SK-N-SH (cell line): ENCODE measurements around the gene RBP2. TPM values are rescaled to one million over a fixed set of nuclear protein-coding genes. Genes with fewer than 3 reads are reported as not detected.

ENCODE experiments used
- CTCF ChIA-PET: fragments of 300-600, 350-600 bp; formaldehyde crosslinking; extraction: SDS; loops from one replicate; lab custom pipeline; 2021; lab: Yijun Ruan, JAX
- POLR2A ChIA-PET: fragments of 350-600 bp; sonication (Branson Sonifier 250); formaldehyde crosslinking; extraction: SDS; loops from one replicate; lab custom pipeline; 2020; ENCODE audit warnings: antibody characterized with exemption, inconsistent platforms; lab: Yijun Ruan, JAX
- DNase-seq: peaks from one replicate; pipeline ENCODE4 v3.0.0; 2012
- H2AFZ ChIP-seq: fragments of 200-600 bp; sonication (generic); 2 replicates; pipeline ENCODE4 v1.8.1; 2016; ENCODE audit warnings: antibody characterized with exemption, mild to moderate bottlenecking, low read depth
- H3F3A ChIP-seq: fragments of 200-600 bp; sonication (generic); replicated peaks from 2 replicates; pipeline ENCODE3; 2016; ENCODE audit warnings: antibody characterized with exemption, mild to moderate bottlenecking; ENCODE audit not compliant: insufficient read depth
- H3K27ac ChIP-seq, 2 experiments: fragments of 200-500 bp in 1 of 2; fragments of 200-600 bp in 1 of 2; sonication (Bioruptor generic) in 1 of 2; sonication (generic), shearing (Covaris generic) in 1 of 2; 2 replicates each; pipeline versions ENCODE4 v1.5.1 to v1.6.1; 2014 to 2016; ENCODE audit warnings: low read depth in 2 of 2, inconsistent platforms in 1 of 2, low read length in 1 of 2, mild to moderate bottlenecking in 1 of 2, mixed read lengths in 1 of 2
- H3K27me3 ChIP-seq: fragments of 200-600 bp; sonication (generic), shearing (Covaris generic); 2 replicates; pipeline ENCODE4 v1.6.1; 2016; ENCODE audit warnings: mixed run types; ENCODE audit not compliant: insufficient read depth
- H3K36me3 ChIP-seq, 2 experiments: fragments of 200-500 bp in 1 of 2; fragments of 200-600 bp in 1 of 2; sonication (Bioruptor generic) in 1 of 2; sonication (generic) in 1 of 2; replicated peaks in 1 of 2; 2 replicates each; pipeline versions ENCODE3 to v1.5.1; 2014 to 2016; ENCODE audit warnings: low read length in 1 of 2, mild to moderate bottlenecking in 1 of 2; ENCODE audit not compliant: insufficient read depth in 2 of 2, control insufficient read depth in 1 of 2
- H3K4me1 ChIP-seq, 2 experiments: fragments of 200-500 bp in 1 of 2; fragments of 200-600 bp in 1 of 2; sonication (Bioruptor generic) in 1 of 2; sonication (generic), shearing (Covaris generic) in 1 of 2; 2 replicates each; pipeline versions ENCODE4 v1.5.1 to v1.6.1; 2014 to 2016; ENCODE audit warnings: low read depth in 1 of 2, low read length in 1 of 2, mixed run types in 1 of 2; ENCODE audit not compliant: insufficient read depth in 2 of 2, control insufficient read depth in 1 of 2
- H3K4me2 ChIP-seq: fragments of 200-600 bp; sonication (generic), shearing (Covaris generic); 2 replicates; pipeline ENCODE4 v1.6.1; 2017; ENCODE audit warnings: mixed run types
- H3K4me3 ChIP-seq, 2 experiments: fragments of 200-500 bp in 1 of 2; fragments of 200-600 bp in 1 of 2; sonication (Bioruptor generic) in 1 of 2; sonication (generic), shearing (Covaris generic) in 1 of 2; 2 replicates each; pipeline versions ENCODE4 v1.5.1 to v1.8.1; 2014 to 2016; ENCODE audit warnings: low read depth in 2 of 2, inconsistent platforms in 1 of 2, low read length in 1 of 2, mild to moderate bottlenecking in 1 of 2, mixed read lengths in 1 of 2, moderate library complexity in 1 of 2
- H3K79me2 ChIP-seq: fragments of 200-600 bp; sonication (generic); 2 replicates; pipeline ENCODE4 v1.8.1; 2017; ENCODE audit warnings: mild to moderate bottlenecking; ENCODE audit not compliant: insufficient read depth
- H3K9ac ChIP-seq: fragments of 200-600 bp; sonication (generic); 2 replicates; pipeline ENCODE4 v1.6.1; 2017; ENCODE audit warnings: mixed run types
- H3K9me2 ChIP-seq: fragments of 200-600 bp; sonication (generic); 2 replicates; pipeline ENCODE4 v1.6.1; 2017; ENCODE audit warnings: mixed run types
- H3K9me3 ChIP-seq: fragments of 200-600 bp; sonication (generic); 2 replicates; pipeline ENCODE4 v1.6.1; 2017; ENCODE audit warnings: mixed run types, mild to moderate bottlenecking, moderate library complexity
- H4K20me1 ChIP-seq: fragments of 200-600 bp; sonication (generic); 2 replicates; pipeline ENCODE4 v1.6.1; 2017; ENCODE audit warnings: mild to moderate bottlenecking, mixed run types; ENCODE audit not compliant: insufficient read depth
- ELF1 ChIP-seq: IDR thresholded peaks from 2 replicates; pipeline ENCODE4 v1.4.0; 2012
- EP300 ChIP-seq, 2 experiments: IDR thresholded peaks; 2 replicates each; pipeline versions ENCODE4 v1.4.0 to v1.6.1; 2012; ENCODE audit warnings: borderline replicate concordance in 1 of 2, low read depth in 1 of 2, low read length in 1 of 2
- FOSL2 ChIP-seq: IDR thresholded peaks from 2 replicates; pipeline ENCODE4 v1.4.0; 2012; ENCODE audit warnings: low read depth, mild to moderate bottlenecking, moderate library complexity, borderline replicate concordance
- FOXJ3 ChIP-seq: sonication (generic); formaldehyde crosslinking; IDR thresholded peaks from 2 replicates; pipeline ENCODE4 v1.5.1; 2020; ENCODE audit warnings: mild to moderate bottlenecking, missing genetic modification reagents
- GATA2 ChIP-seq: sonication (generic); formaldehyde crosslinking; IDR thresholded peaks from 2 replicates; pipeline ENCODE4 v1.5.0; 2020; ENCODE audit warnings: mild to moderate bottlenecking, missing genetic modification reagents
- MAX ChIP-seq: IDR thresholded peaks from 2 replicates; pipeline ENCODE4 v1.4.0; 2012; ENCODE audit warnings: low read depth
- MXI1 ChIP-seq: IDR thresholded peaks from 2 replicates; pipeline ENCODE4 v1.6.1; 2012; ENCODE audit warnings: mild to moderate bottlenecking, low read depth, low read length, improper control_type of control experiment
- RAD21 ChIP-seq: IDR thresholded peaks from 2 replicates; pipeline ENCODE4 v1.6.1; 2012; ENCODE audit warnings: mild to moderate bottlenecking, low read length
- SIN3A ChIP-seq: IDR thresholded peaks from 2 replicates; pipeline ENCODE4 v1.6.1; 2012; ENCODE audit warnings: low read depth, mild to moderate bottlenecking, low read length, moderate library complexity, borderline replicate concordance
- YY1 ChIP-seq: IDR thresholded peaks from 2 replicates; pipeline ENCODE4 v1.4.0; 2012; ENCODE audit warnings: low read depth, mild to moderate bottlenecking
- ZBTB33 ChIP-seq: IDR thresholded peaks from 2 replicates; pipeline ENCODE4 v1.4.0; 2012; ENCODE audit warnings: low read depth, borderline replicate concordance
- WGBS: methylation state at CpG from one replicate; pipeline ENCODE4 v1.1.6; 2017; ENCODE audit warnings: low lambda C conversion rate; 5-methylcytosine and 5-hydroxymethylcytosine counted together
- polyA plus RNA-seq, 3 experiments: library from polyadenylated mRNA; depleted of rRNA; stranded (reverse); fragments of >200 nt; gene quantifications; 2 replicates each; pipeline ENCODE4 v1.2.3, GENCODE V29; 2012
- TF ChIP-seq, protein P1 (sequence below): fragments of 150-350 bp; IDR thresholded peaks from 2 replicates; pipeline ENCODE4 v1.6.1; 2016; ENCODE audit warnings: mild to moderate bottlenecking, low read depth, low read length
- TF ChIP-seq, protein P2 (sequence below): fragments of 150-350 bp; IDR thresholded peaks from 2 replicates; pipeline ENCODE4 v1.6.1; 2017; ENCODE audit warnings: antibody characterized with exemption, low read length, low read depth, borderline replicate concordance

The RBP2 gene
- polyA plus RNA-seq, 1 of the 3 experiments (the other 2 are of a cell fraction), result not detected

- TF ChIP-seq, protein P1, sequence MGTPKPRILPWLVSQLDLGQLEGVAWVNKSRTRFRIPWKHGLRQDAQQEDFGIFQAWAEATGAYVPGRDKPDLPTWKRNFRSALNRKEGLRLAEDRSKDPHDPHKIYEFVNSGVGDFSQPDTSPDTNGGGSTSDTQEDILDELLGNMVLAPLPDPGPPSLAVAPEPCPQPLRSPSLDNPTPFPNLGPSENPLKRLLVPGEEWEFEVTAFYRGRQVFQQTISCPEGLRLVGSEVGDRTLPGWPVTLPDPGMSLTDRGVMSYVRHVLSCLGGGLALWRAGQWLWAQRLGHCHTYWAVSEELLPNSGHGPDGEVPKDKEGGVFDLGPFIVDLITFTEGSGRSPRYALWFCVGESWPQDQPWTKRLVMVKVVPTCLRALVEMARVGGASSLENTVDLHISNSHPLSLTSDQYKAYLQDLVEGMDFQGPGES, result no peak
- TF ChIP-seq, protein P2, sequence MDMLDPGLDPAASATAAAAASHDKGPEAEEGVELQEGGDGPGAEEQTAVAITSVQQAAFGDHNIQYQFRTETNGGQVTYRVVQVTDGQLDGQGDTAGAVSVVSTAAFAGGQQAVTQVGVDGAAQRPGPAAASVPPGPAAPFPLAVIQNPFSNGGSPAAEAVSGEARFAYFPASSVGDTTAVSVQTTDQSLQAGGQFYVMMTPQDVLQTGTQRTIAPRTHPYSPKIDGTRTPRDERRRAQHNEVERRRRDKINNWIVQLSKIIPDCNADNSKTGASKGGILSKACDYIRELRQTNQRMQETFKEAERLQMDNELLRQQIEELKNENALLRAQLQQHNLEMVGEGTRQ, result no peak
- TF ChIP-seq ZBTB33, result no peak
- TF ChIP-seq FOXJ3 (CRISPR knock-in tag), result no peak
- TF ChIP-seq RAD21, result no peak
- TF ChIP-seq MAX, result no peak
- no peak for TF ChIP-seq ELF1
- TF ChIP-seq EP300 (IDR thresholded peaks at IDR 0.05; ENCODE audit: borderline replicate concordance in 1 of 2, low read depth in 1 of 2, low read length in 1 of 2), result no peak
- no peak for TF ChIP-seq MXI1
- TF ChIP-seq SIN3A, result no peak
- TF ChIP-seq FOSL2, result no peak
- TF ChIP-seq YY1, result no peak
- TF ChIP-seq GATA2, result no peak
- Histone ChIP-seq H3K79me2 (no peaks in the 10 kb centered on the region), H2AFZ (no peak overlapping the region), H3K36me3 (no peaks in the 10 kb centered on the region), H3F3A (no peaks in the 10 kb centered on the region), H3K9me3 (no peaks in the 10 kb centered on the region), H3K9ac (no peak overlapping the region), H3K4me2 (no peak overlapping the region), H3K9me2 (no peaks in the 10 kb centered on the region), H4K20me1 (no peaks in the 10 kb centered on the region), H3K4me1 (peaks cover 0 to 6% of the 10 kb centered on the region in 2 experiments; a peak in 1 of 4 replicates), H3K27me3 (no peaks in the 10 kb centered on the region), H3K27ac (no peak overlapping the region; a peak in 1 of 4 replicates), H3K4me3 (no peak overlapping the region)
- CTCF ChIA-PET, result interaction anchor here (0.8 to 8.0 kb wide), 3 partner anchors 11 to 123 kb away, joined by 3 to 41 read pairs (median 12); no protein-coding TSS in a partner anchor
- WGBS, result 40% methylated on average over 1 of the region's 1 CpG
- no peak for DNase-seq
- POLR2A ChIA-PET, result no interaction called here
Measured at GRCh38 chr3:139439278-139439677, 37.0 kb downstream of the RBP2 start.
